GM12865 (cell line): ENCODE results near the gene SLC5A9.

ENCODE experiments used
- DNase-seq: peaks from one replicate; pipeline ENCODE4 v3.0.0; 2010; ENCODE audit warnings: low read depth
- H3K4me3 ChIP-seq: 2 replicates; pipeline ENCODE4 v1.5.1; 2011; ENCODE audit warnings: mild to moderate bottlenecking, low read depth, low read length, control low read depth
- CTCF ChIP-seq: IDR thresholded peaks from 2 replicates; pipeline ENCODE4 v1.5.1; 2011; ENCODE audit warnings: low read length, control low read depth, low read depth, inconsistent platforms; ENCODE audit not compliant: insufficient read depth; ENCODE audit errors: missing control alignments

SLC5A9 gene

GRCh38 chr1:48217856-48218255 is 4.7 kb upstream of the SLC5A9 start:
- TF ChIP-seq CTCF, result no peak
- DNase-seq, result no peak
- no peak overlapping the region for H3K4me3 ChIP-seq

GRCh38 chr1:48219803-48220202 is 2.7 kb upstream of the SLC5A9 start:
- no peak for TF ChIP-seq CTCF
- DNase-seq, result no peak
- no peak overlapping the region for H3K4me3 ChIP-seq

GRCh38 chr1:48221122-48221521 is 1.4 kb upstream of the SLC5A9 start:
- no peak overlapping the region for H3K4me3 ChIP-seq
- no peak for DNase-seq
- no peak for TF ChIP-seq CTCF

- H3K4me3 ChIP-seq, result no peak overlapping the region
- TF ChIP-seq CTCF, result no peak
- DNase-seq, result no peak
Observed at GRCh38 chr1:48221657-48222056, 859 bp upstream of the SLC5A9 start.

GRCh38 chr1:48223366-48224240 is 1.1 kb downstream of the SLC5A9 start:
- no peak overlapping the region for H3K4me3 ChIP-seq
- TF ChIP-seq CTCF, result no peak
- DNase-seq, result no peak

GRCh38 chr1:48224791-48225190 is 2.3 kb downstream of the SLC5A9 start:
- H3K4me3 ChIP-seq, result no peak overlapping the region
- DNase-seq, result no peak
- TF ChIP-seq CTCF, result no peak

- DNase-seq, result no peak
- TF ChIP-seq CTCF, result no peak
- no peak overlapping the region for H3K4me3 ChIP-seq
Observed at GRCh38 chr1:48225579-48225978, 3.1 kb downstream of the SLC5A9 start.
